GM06990 (cell line): ENCODE results near the gene DDRGK1.

Experiments
- DNase-seq: peaks from one replicate; pipeline ENCODE4 v3.0.0-alpha.2; 2011; ENCODE audit not compliant: insufficient read length; ENCODE audit errors: extremely low read depth
- H3K27me3 ChIP-seq: replicated peaks from 2 replicates; pipeline ENCODE4 v1.6.0; 2011; ENCODE audit warnings: low read length; ENCODE audit not compliant: control insufficient read depth, insufficient read depth
- H3K36me3 ChIP-seq: 2 replicates; pipeline ENCODE4 v1.5.1; 2011; ENCODE audit warnings: low read length; ENCODE audit not compliant: control insufficient read depth, insufficient read depth
- H3K4me3 ChIP-seq: replicated peaks from 2 replicates; pipeline ENCODE4 v1.5.1; 2011; ENCODE audit warnings: low read depth, mild to moderate bottlenecking, control low read depth, low read length
- TF ChIP-seq, protein P1 (sequence below): IDR thresholded peaks from 2 replicates; pipeline ENCODE4 v1.5.1; 2011; ENCODE audit warnings: low read length, control low read depth, mild to moderate bottlenecking, inconsistent platforms; ENCODE audit not compliant: insufficient read depth, poor library complexity, severe bottlenecking

DDRGK1 gene

DNA sequence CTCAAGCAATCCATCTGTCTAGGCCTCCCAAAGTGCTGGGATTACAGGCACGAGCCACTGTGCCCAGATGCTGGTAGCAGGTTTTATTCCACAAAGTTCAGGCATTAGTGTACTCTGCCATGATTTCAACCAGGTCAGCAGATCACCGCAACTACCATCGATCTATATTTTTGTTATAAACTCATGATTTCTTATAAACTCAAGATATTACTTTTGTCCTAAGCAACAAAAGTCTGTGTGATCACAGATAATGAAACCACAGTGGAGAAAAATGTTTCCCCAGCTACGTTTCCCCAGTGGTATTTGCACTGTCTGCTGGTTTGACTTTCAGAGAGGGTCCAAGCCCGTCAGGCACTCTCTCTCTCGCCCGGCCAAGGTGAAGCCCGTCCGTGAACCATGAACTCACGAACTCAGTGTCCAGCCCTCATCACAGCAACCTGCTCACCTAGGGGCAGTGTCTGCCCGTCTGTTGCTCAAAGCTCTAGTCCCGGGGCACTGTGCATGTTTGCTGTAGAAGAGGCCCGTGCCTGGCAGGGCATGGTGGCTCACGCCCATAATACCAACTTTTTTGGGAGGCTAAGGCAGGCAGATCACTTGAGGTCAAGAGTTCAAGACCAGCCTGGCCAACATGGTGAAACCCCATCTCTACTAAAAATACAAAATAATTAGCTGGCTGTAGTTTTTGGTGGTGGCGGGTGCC, 27.6 kb upstream of the DDRGK1 start:
- no peaks in the 10 kb centered on the region; the same call in 1 of the 2 replicates for H3K27me3 ChIP-seq
- no peak for DNase-seq
- no peaks in the 10 kb centered on the region for H3K36me3 ChIP-seq
- no peak overlapping the region for H3K4me3 ChIP-seq
- TF ChIP-seq, protein P1, sequence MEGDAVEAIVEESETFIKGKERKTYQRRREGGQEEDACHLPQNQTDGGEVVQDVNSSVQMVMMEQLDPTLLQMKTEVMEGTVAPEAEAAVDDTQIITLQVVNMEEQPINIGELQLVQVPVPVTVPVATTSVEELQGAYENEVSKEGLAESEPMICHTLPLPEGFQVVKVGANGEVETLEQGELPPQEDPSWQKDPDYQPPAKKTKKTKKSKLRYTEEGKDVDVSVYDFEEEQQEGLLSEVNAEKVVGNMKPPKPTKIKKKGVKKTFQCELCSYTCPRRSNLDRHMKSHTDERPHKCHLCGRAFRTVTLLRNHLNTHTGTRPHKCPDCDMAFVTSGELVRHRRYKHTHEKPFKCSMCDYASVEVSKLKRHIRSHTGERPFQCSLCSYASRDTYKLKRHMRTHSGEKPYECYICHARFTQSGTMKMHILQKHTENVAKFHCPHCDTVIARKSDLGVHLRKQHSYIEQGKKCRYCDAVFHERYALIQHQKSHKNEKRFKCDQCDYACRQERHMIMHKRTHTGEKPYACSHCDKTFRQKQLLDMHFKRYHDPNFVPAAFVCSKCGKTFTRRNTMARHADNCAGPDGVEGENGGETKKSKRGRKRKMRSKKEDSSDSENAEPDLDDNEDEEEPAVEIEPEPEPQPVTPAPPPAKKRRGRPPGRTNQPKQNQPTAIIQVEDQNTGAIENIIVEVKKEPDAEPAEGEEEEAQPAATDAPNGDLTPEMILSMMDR = no peak

DNA sequence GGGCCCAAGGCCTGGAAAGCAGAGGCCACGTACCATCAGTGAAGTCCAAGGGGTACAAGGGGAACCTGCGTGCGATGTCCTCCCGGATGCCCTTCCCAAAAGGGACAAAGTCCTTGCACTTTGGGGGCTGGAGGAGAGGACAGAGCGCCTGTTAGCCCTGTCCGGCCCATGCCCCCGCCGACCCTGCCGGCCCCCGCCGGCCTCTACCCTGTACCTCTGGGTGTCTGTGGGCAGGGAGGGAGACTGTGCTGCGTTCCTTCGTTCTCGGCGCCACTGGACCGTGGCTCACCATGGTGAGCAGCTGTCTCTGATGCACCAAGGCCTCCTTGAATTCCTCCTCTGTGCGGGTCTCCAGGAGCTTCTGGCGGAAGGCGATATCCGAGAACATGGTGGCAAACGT, 26.6 kb upstream of the DDRGK1 start:
- Histone ChIP-seq H3K4me3 (no peak overlapping the region), H3K36me3 (no peaks in the 10 kb centered on the region; the same call in 1 of the 2 replicates), H3K27me3 (no peaks in the 10 kb centered on the region; the same call in 1 of the 2 replicates)
- DNase-seq = no peak
- TF ChIP-seq, protein P1 = no peak

GRCh38 chr20:3229798-3230197, 25.3 kb upstream of the DDRGK1 start:
- no peaks in the 10 kb centered on the region; the same call in 1 of the 2 replicates for H3K27me3 ChIP-seq
- TF ChIP-seq, protein P1 = no peak
- no peak overlapping the region for H3K4me3 ChIP-seq
- no peak for DNase-seq
- no peaks in the 10 kb centered on the region; the same call in 1 of the 2 replicates for H3K36me3 ChIP-seq

DNA sequence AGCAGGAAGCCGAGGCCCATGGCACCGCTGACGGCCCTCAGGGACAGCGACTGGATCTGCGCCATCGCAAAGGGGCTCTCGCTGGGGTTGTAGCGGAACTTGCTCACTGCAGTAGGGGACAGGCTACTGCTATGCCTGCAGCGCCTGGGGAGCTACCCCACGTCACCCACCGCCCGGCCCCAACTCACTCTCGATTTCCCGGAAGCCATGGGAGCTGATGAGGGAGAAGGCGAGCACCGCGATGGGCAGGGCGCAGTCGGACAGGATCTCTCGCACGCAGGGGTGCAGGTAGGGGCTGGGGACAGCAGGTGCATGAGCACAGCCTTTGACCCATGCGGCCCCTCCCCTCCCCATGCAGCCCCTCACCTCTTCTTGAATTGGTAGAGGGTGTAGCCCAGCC, 24.7 kb upstream of the DDRGK1 start:
- Histone ChIP-seq H3K4me3 (no peak overlapping the region), H3K36me3 (peaks cover 3% of the 10 kb centered on the region), H3K27me3 (no peaks in the 10 kb centered on the region; the same call in 1 of the 2 replicates)
- TF ChIP-seq, protein P1 = no peak
- no peak for DNase-seq

DNA sequence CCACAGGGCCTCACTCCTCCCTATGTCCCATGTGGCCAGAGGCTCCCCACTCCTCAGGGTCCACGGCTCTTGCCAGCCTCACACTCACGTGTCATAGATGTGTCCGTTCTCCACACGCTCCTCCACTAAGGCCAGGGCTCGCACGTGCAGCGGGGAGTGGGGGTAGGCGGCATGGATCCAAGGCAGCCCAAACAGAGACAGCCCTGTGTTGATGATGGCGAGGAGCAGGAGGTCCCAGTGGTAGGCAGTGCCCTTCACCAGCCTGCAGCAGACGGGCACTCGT, 24.2 kb upstream of the DDRGK1 start:
- H3K4me3 ChIP-seq = no peak overlapping the region
- TF ChIP-seq, protein P1 = no peak
- H3K36me3 ChIP-seq = peaks cover 7% of the 10 kb centered on the region
- no peaks in the 10 kb centered on the region; the same call in 1 of the 2 replicates for H3K27me3 ChIP-seq
- no peak for DNase-seq
